ENCODE results near the gene PRKCE. TPM values are rescaled to one million over a fixed set of nuclear protein-coding genes. Genes with fewer than 3 reads are reported as not detected.

PRKCE gene
- total RNA-seq, 6 experiments from 2014 or later = 5.2 to 18.8 (median 11.0) TPM

DNA sequence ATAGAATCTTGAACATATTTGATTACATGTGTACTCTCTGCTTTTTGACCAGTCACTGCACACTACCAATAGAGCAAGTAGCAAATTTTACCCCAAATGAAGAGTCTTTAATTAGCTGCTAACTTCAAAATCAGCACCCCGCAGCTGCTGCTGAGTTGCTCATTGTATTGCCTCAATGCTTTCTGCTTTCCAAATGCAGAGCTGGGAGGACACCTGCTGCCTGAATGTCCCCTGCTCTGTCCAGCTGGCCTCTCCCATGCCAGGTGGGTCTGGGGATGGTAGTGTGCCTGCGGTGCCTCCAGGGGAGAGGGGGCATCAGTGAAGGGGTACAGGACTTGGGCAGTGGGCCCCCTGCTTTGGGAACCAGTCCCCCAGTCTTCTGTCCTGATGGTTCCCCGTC is 184.8 kb downstream of the PRKCE start:
- Histone ChIP-seq H3K4me3 (no peak overlapping the region), H3K27ac (no peak overlapping the region), H3K36me3 (no peaks in the 10 kb centered on the region), H3K9me3 (no peaks in the 10 kb centered on the region), H3K27me3 (no peaks in the 10 kb centered on the region), H3K4me1 (no peaks in the 10 kb centered on the region)
- DNase-seq (no peak), ATAC-seq (peak in 2 of 4 donors; percentile 21 to 23)
- 89% methylated on average over 1 of the region's 3 CpGs for WGBS (ENCODE audit: insufficient coverage, low coverage, low lambda C conversion rate, missing lambda C conversion rate)
- TF ChIP-seq CTCF (IDR thresholded peaks at IDR 0.05) = no peak
- TF ChIP-seq POLR2A (IDR thresholded peaks at IDR 0.05) = no peak
- intact Hi-C loops (cut with DNase I) = no loop called here

DNA sequence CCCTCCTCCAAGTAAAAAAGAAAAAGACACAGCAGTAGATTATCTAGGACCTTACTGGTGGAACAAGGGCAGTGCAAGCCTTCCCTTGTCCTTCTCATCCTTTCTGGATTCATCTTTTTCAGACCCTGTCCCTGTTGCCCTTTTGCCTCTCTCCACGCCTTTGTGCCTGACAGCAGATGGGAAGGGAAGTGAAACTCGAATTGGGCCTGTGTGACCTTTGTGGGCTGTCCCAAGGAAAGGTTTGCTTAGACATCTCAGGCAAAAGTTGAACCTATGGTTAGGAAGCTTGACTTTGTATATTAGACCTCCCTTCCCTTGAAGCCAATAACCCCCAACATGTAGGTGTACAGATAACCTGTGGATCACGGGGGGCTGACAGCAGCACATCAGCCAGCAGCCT is 185.3 kb downstream of the PRKCE start:
- no peak overlapping the region for H3K4me3 ChIP-seq
- 0% methylated on average over 1 of the region's 3 CpGs for WGBS (ENCODE audit: insufficient coverage, low coverage, low lambda C conversion rate, missing lambda C conversion rate)
- DNase-seq (no peak), ATAC-seq (peak in 1 of 4 donors; percentile 32)
- no peaks in the 10 kb centered on the region for H3K36me3 ChIP-seq
- no peaks in the 10 kb centered on the region for H3K9me3 ChIP-seq
- no peak overlapping the region for H3K27ac ChIP-seq
- intact Hi-C loops (cut with DNase I) = no loop called here
- no peaks in the 10 kb centered on the region for H3K4me1 ChIP-seq
- no peak for TF ChIP-seq CTCF (IDR thresholded peaks at IDR 0.05)
- no peak for TF ChIP-seq POLR2A (IDR thresholded peaks at IDR 0.05)
- H3K27me3 ChIP-seq = no peaks in the 10 kb centered on the region

DNA sequence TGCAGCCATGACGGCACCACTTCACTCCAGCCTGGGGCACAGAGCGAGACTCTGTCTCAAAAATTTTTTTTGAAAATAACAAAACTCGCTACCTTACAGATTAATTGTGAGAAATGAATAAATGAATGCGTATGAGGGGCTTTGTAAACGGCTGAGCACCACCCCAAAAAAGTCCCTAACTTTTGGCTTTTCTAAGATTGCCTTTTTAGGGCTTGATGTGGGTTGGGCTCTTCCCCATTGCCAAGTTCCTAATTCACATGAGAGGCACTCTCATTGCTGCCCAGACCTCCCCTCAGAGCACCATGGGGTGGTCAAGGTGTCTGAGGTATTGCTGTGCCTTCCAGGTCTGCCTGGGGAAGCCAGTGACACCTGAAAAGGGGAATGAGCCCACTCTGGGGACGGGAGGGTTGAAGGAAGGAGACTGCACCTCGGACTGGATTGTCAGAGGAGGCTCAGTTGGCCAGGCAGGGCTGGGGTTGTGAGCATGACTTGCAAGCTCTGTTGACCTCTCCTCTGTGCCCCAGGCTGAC is 186.4 kb downstream of the PRKCE start:
- Histone ChIP-seq H3K27ac (no peak overlapping the region), H3K9me3 (no peaks in the 10 kb centered on the region), H3K36me3 (no peaks in the 10 kb centered on the region), H3K27me3 (no peaks in the 10 kb centered on the region), H3K4me3 (no peak overlapping the region), H3K4me1 (no peaks in the 10 kb centered on the region)
- no peak for ATAC-seq
- intact Hi-C loops (cut with DNase I) = no loop called here
- TF ChIP-seq POLR2A (IDR thresholded peaks at IDR 0.05) (no peak), CTCF (IDR thresholded peaks at IDR 0.05) (no peak)
- 72% methylated on average over 5 of the region's 7 CpGs for WGBS (ENCODE audit: insufficient coverage, low coverage, low lambda C conversion rate, missing lambda C conversion rate)
- DNase-seq = no peak

GRCh38 chr2:45839508-45840251 is 188.2 kb downstream of the PRKCE start:
- WGBS (ENCODE audit: insufficient coverage, low coverage, low lambda C conversion rate, missing lambda C conversion rate) = 67% methylated on average over 10 of the region's 14 CpGs
- Histone ChIP-seq H3K36me3 (no peaks in the 10 kb centered on the region), H3K27ac (no peak overlapping the region), H3K9me3 (no peaks in the 10 kb centered on the region), H3K4me1 (no peaks in the 10 kb centered on the region), H3K27me3 (no peaks in the 10 kb centered on the region), H3K4me3 (no peak overlapping the region)
- TF ChIP-seq CTCF (IDR thresholded peaks at IDR 0.05) = no peak
- TF ChIP-seq POLR2A (IDR thresholded peaks at IDR 0.05) = no peak
- DNase-seq (no peak), ATAC-seq (no peak)
- intact Hi-C loops (cut with DNase I) = no loop called here
